Measurements from ENCODE around the gene SYF2. TPM values are rescaled to one million over a fixed set of nuclear protein-coding genes. Genes with fewer than 3 reads are reported as not detected.
A peak's percentile ranks its signal among the peaks of the same experiment; 100 is the strongest.

The SYF2 gene
- total RNA-seq, 2 experiments from 2014 or later: 29.9 to 36.5 TPM

GRCh38 chr1:25232866-25233784 is 823 bp upstream of the SYF2 start:
- Histone ChIP-seq H2AFZ (ENCODE audit: low read length) (peak overlapping the region; percentile 71; the same call in 1 of the 2 replicates), H3K4me2 (ENCODE audit: low read length) (peak overlapping the region; percentile 82), H3K79me2 (ENCODE audit: insufficient read depth, low read depth, low read length) (peaks cover 51% of the 10 kb centered on the region; the same call in 1 of the 2 replicates), H3K4me1 (ENCODE audit: insufficient read depth, low read length, poor library complexity, severe bottlenecking) (peaks cover 58% of the 10 kb centered on the region), H4K20me1 (ENCODE audit: insufficient read depth, low read length) (no peaks in the 10 kb centered on the region), H3K27ac (ENCODE audit: low read depth, low read length, poor library complexity, severe bottlenecking) (peak overlapping the region; percentile 86), H3K36me3 (ENCODE audit: insufficient read depth, low read length) (peaks cover 30% of the 10 kb centered on the region), H3K9me2 (ENCODE audit: insufficient read depth, low read length) (no peaks in the 10 kb centered on the region), H3K9me3 (ENCODE audit: low read length) (no peaks in the 10 kb centered on the region), H3K4me3 (ENCODE audit: low read depth, low read length, poor library complexity, severe bottlenecking) (peak overlapping the region; percentile 90)
- TSS peak; percentile 97 for BruUV-seq (replicated peaks)
- no peak for TF ChIP-seq CTCF (conservative IDR thresholded peaks at IDR 0.05; ENCODE audit: low read length)
- TF ChIP-seq EZH2phosphoT487 (IDR thresholded peaks at IDR 0.05; ENCODE audit: borderline replicate concordance, low read depth, low read length): no peak
- intact Hi-C loops (cut with micrococcal nuclease; ENCODE audit: unreplicated experiment): loop anchor here (1.0 to 10.0 kb wide), 3 partner anchors 14 to 488 kb away; partner anchors contain the start of genes CLIC4, RSRP1 and RUNX3
- ChIA-PET POLR2A (interaction anchor here (0.5 to 2.0 kb wide), 5 partner anchors 12 to 581 kb away, joined by 4 to 9 read pairs (median 4); partner anchors contain the start of gene RSRP1), CTCF (ENCODE audit: unreplicated experiment) (interaction anchor here (1.0 kb wide), 2 partner anchors 254 to 332 kb away, joined by 3 read pairs; no protein-coding TSS in a partner anchor)
- DNase-seq (ENCODE audit: low spot score): peak; percentile 87

- no peak overlapping the region for H2AFZ ChIP-seq (ENCODE audit: low read length)
- H3K36me3 ChIP-seq (ENCODE audit: insufficient read depth, low read length): peaks cover 73% of the 10 kb centered on the region
- TF ChIP-seq EZH2phosphoT487 (IDR thresholded peaks at IDR 0.05; ENCODE audit: borderline replicate concordance, low read depth, low read length) (no peak), CTCF (conservative IDR thresholded peaks at IDR 0.05; ENCODE audit: low read length) (no peak)
- H3K9me2 ChIP-seq (ENCODE audit: insufficient read depth, low read length): no peaks in the 10 kb centered on the region
- no TSS peak for BruUV-seq (replicated peaks)
- no peak overlapping the region for H3K4me2 ChIP-seq (ENCODE audit: low read length)
- no peak overlapping the region for H3K4me3 ChIP-seq (ENCODE audit: low read depth, low read length, poor library complexity, severe bottlenecking)
- H3K27ac ChIP-seq (ENCODE audit: low read depth, low read length, poor library complexity, severe bottlenecking): no peak overlapping the region
- ChIA-PET CTCF (ENCODE audit: unreplicated experiment) (no interaction called here), POLR2A (no interaction called here)
- H3K79me2 ChIP-seq (ENCODE audit: insufficient read depth, low read depth, low read length): no peaks in the 10 kb centered on the region
- DNase-seq (ENCODE audit: low spot score): no peak
- intact Hi-C loops (cut with micrococcal nuclease; ENCODE audit: unreplicated experiment): no loop called here
- no peaks in the 10 kb centered on the region for H3K4me1 ChIP-seq (ENCODE audit: insufficient read depth, low read length, poor library complexity, severe bottlenecking)
- no peaks in the 10 kb centered on the region for H3K9me3 ChIP-seq (ENCODE audit: low read length)
- no peaks in the 10 kb centered on the region for H4K20me1 ChIP-seq (ENCODE audit: insufficient read depth, low read length)
Measured at GRCh38 chr1:25223471-25223870, 8.8 kb downstream of the SYF2 start.

GRCh38 chr1:25222606-25223005 is 9.7 kb downstream of the SYF2 start:
- H3K9me2 ChIP-seq (ENCODE audit: insufficient read depth, low read length): no peaks in the 10 kb centered on the region
- H3K4me1 ChIP-seq (ENCODE audit: insufficient read depth, low read length, poor library complexity, severe bottlenecking): no peaks in the 10 kb centered on the region
- H2AFZ ChIP-seq (ENCODE audit: low read length): no peak overlapping the region
- H3K4me3 ChIP-seq (ENCODE audit: low read depth, low read length, poor library complexity, severe bottlenecking): no peak overlapping the region
- H3K9me3 ChIP-seq (ENCODE audit: low read length): no peaks in the 10 kb centered on the region
- no peaks in the 10 kb centered on the region for H3K79me2 ChIP-seq (ENCODE audit: insufficient read depth, low read depth, low read length)
- ChIA-PET CTCF (ENCODE audit: unreplicated experiment) (no interaction called here), POLR2A (no interaction called here)
- intact Hi-C loops (cut with micrococcal nuclease; ENCODE audit: unreplicated experiment): no loop called here
- no peaks in the 10 kb centered on the region for H4K20me1 ChIP-seq (ENCODE audit: insufficient read depth, low read length)
- peaks cover 65% of the 10 kb centered on the region for H3K36me3 ChIP-seq (ENCODE audit: insufficient read depth, low read length)
- H3K4me2 ChIP-seq (ENCODE audit: low read length): no peak overlapping the region
- no peak overlapping the region for H3K27ac ChIP-seq (ENCODE audit: low read depth, low read length, poor library complexity, severe bottlenecking)
- no TSS peak for BruUV-seq (replicated peaks)
- no peak for DNase-seq (ENCODE audit: low spot score)
- TF ChIP-seq CTCF (conservative IDR thresholded peaks at IDR 0.05; ENCODE audit: low read length): no peak
- TF ChIP-seq EZH2phosphoT487 (IDR thresholded peaks at IDR 0.05; ENCODE audit: borderline replicate concordance, low read depth, low read length): no peak
